ENCODE results near the gene RABEPK.
A peak's percentile ranks its signal among the peaks of the same experiment; 100 is the strongest.

RABEPK gene

DNA sequence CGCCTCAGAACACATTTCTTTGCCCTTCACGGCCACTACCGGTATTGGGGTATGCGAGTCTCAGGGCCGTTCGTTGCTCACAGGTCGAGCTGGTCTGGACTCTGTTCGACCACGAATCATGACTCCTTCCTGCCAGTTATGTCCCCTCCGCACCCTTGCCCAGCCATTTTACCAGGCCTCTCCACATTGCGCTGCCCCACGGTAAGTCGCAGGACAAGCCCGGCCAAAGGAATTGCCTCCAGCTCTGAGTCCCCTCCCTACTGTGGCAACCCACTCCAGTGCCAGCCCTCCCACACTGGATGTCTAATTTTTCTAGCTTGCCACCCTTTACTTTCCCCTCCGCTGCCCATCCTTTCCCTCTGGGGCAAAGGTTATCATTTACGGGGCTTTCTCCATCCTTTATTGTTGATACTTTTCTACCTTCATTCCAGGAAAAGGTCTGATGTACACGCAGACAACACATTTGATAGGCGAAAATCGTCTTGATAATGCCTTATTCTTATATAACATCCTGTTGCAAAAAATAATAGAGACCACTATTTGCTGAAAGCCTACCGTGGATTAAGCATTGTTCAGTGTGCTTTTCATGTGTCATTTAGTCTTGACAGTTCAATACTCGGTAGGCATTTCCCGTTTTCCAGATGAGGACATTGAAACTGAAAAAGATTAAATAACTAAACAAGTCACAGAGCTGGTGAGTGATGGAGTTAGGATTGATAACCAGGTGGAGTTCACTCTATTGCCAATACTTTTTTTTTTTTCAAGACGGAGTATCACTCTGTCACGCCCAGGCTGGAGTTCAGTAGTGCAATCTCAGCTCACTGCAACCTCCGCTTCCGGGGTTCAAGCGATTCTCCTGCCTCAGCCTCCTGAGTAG lies 41.8 kb downstream of the RABEPK start:
- DNase-seq, result no peak
- peak overlapping the region; percentile 97 for H3K27ac ChIP-seq (ENCODE audit: insufficient read depth, low read length, poor library complexity, severe bottlenecking)
- H3K4me3 ChIP-seq (ENCODE audit: insufficient read depth, low read depth, low read length, poor library complexity, severe bottlenecking), result peak overlapping the region; percentile 84
- peaks cover 27% of the 10 kb centered on the region for H3K36me3 ChIP-seq (ENCODE audit: control insufficient read depth, insufficient read depth, low read length)
- H3K27me3 ChIP-seq (replicated peaks; ENCODE audit: control insufficient read depth, insufficient read depth, low read length, poor library complexity, severe bottlenecking), result no peaks in the 10 kb centered on the region
- peaks cover 34% of the 10 kb centered on the region for H3K4me1 ChIP-seq (ENCODE audit: control insufficient read depth, insufficient read depth, low read length, poor library complexity, severe bottlenecking)
- no peaks in the 10 kb centered on the region for H3K9me3 ChIP-seq (ENCODE audit: control insufficient read depth, low read length)

DNA sequence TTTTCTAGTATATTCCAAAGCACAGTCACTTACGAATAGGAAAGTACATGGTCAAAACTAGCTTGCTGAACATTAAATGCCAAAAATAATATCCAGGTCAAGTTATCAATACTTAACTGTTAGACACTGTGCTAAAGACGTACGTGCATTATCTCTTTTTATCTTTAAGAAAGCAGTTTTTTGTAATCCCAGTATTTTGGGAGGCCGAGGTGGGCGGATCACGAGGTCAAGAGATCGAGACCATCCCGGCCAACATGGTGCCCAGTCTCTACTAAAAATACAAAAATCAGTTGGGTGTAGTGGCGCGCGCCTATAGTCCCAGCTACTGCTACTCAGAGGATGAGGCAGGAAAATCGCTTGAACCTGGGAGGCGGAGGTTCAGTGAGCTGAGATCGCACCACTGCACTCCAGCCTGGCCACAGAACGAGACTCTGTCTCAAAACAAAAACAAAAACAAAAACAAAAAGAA lies 43.5 kb downstream of the RABEPK start:
- H3K36me3 ChIP-seq (ENCODE audit: control insufficient read depth, insufficient read depth, low read length), result peaks cover 10% of the 10 kb centered on the region
- no peak for DNase-seq
- H3K4me3 ChIP-seq (ENCODE audit: insufficient read depth, low read depth, low read length, poor library complexity, severe bottlenecking), result no peak overlapping the region
- H3K27me3 ChIP-seq (replicated peaks; ENCODE audit: control insufficient read depth, insufficient read depth, low read length, poor library complexity, severe bottlenecking), result no peaks in the 10 kb centered on the region
- no peaks in the 10 kb centered on the region for H3K9me3 ChIP-seq (ENCODE audit: control insufficient read depth, low read length)
- no peak overlapping the region for H3K27ac ChIP-seq (ENCODE audit: insufficient read depth, low read length, poor library complexity, severe bottlenecking)
- H3K4me1 ChIP-seq (ENCODE audit: control insufficient read depth, insufficient read depth, low read length, poor library complexity, severe bottlenecking), result peaks cover 18% of the 10 kb centered on the region

DNA sequence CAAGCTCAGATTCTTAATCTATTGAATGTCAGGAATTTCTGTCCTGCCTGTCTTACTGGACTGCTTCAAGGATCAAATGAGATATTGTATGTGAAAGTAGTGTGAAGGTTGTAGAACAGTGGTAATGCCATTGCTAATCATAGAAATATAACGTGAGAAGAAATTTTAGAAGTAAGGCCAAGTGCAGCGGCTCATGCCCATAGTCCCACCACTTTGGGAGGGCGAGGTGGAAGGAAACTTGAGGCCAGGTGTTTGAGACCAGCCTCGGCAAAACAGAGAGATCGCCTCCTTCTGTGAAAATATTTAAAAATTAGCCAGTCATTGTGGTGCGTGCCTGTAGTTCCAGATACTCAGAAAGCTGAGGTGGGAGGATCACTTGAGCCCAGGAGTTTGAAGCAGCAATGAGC lies 45.9 kb downstream of the RABEPK start:
- DNase-seq, result no peak
- Histone ChIP-seq H3K36me3 (ENCODE audit: control insufficient read depth, insufficient read depth, low read length) (no peaks in the 10 kb centered on the region), H3K27me3 (replicated peaks; ENCODE audit: control insufficient read depth, insufficient read depth, low read length, poor library complexity, severe bottlenecking) (no peaks in the 10 kb centered on the region), H3K4me3 (ENCODE audit: insufficient read depth, low read depth, low read length, poor library complexity, severe bottlenecking) (no peak overlapping the region), H3K27ac (ENCODE audit: insufficient read depth, low read length, poor library complexity, severe bottlenecking) (no peak overlapping the region), H3K4me1 (ENCODE audit: control insufficient read depth, insufficient read depth, low read length, poor library complexity, severe bottlenecking) (peaks cover 9% of the 10 kb centered on the region), H3K9me3 (ENCODE audit: control insufficient read depth, low read length) (no peaks in the 10 kb centered on the region)

DNA sequence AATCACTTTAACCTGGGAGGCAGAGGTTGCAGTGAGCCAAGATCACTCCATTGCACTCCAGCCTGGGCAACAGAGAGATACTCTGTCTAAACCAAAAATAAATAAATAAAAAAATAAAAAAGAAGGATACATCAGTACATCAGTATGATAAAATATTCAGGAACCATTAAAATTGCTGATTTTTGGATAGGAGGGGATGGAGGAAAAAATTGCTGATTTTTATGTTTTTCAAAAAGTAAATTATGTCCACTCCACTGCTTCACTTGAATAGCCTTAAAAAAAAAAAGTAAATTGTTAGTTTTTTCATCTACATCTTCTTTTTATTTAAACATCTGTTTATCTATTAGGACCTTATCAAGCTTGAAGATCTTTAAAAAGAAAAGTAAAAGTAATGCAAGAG lies 53.9 kb downstream of the RABEPK start:
- no peak for DNase-seq
- no peaks in the 10 kb centered on the region for H3K36me3 ChIP-seq (ENCODE audit: control insufficient read depth, insufficient read depth, low read length)
- no peaks in the 10 kb centered on the region for H3K27me3 ChIP-seq (replicated peaks; ENCODE audit: control insufficient read depth, insufficient read depth, low read length, poor library complexity, severe bottlenecking)
- no peaks in the 10 kb centered on the region for H3K9me3 ChIP-seq (ENCODE audit: control insufficient read depth, low read length)
- no peak overlapping the region for H3K27ac ChIP-seq (ENCODE audit: insufficient read depth, low read length, poor library complexity, severe bottlenecking)
- no peaks in the 10 kb centered on the region for H3K4me1 ChIP-seq (ENCODE audit: control insufficient read depth, insufficient read depth, low read length, poor library complexity, severe bottlenecking)
- no peak overlapping the region for H3K4me3 ChIP-seq (ENCODE audit: insufficient read depth, low read depth, low read length, poor library complexity, severe bottlenecking)

DNA sequence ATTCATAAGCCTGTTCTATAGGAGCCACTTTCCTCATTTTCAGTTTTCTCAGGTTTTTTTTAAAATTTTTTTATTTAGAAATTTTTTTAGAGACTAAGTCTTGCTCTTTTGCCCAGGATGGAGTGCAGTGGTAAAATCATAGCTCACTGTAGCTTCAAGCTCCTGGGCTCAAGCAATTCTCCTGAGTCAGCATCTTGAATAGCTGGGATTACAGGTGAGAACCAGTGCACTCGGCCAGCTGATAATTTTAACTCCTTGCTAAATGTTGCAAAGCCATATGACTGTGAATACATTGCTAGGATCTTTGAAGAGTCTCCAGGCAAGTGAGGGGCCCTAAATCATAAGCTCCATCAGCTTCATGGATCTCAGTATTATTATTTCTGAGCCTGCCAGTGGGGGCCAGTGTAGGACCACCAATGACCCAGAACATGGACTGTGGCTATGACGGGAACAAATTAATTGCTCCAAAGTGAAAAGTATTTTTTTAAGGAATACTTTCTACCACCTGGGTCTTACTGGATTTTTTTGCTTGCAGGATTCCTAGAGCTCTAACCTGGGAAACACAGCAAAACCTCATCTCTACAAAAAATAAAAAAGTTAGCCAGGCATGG lies 55.5 kb downstream of the RABEPK start:
- Histone ChIP-seq H3K27ac (ENCODE audit: insufficient read depth, low read length, poor library complexity, severe bottlenecking) (no peak overlapping the region), H3K36me3 (ENCODE audit: control insufficient read depth, insufficient read depth, low read length) (no peaks in the 10 kb centered on the region), H3K4me1 (ENCODE audit: control insufficient read depth, insufficient read depth, low read length, poor library complexity, severe bottlenecking) (no peaks in the 10 kb centered on the region), H3K27me3 (replicated peaks; ENCODE audit: control insufficient read depth, insufficient read depth, low read length, poor library complexity, severe bottlenecking) (no peaks in the 10 kb centered on the region), H3K9me3 (ENCODE audit: control insufficient read depth, low read length) (no peaks in the 10 kb centered on the region), H3K4me3 (ENCODE audit: insufficient read depth, low read depth, low read length, poor library complexity, severe bottlenecking) (no peak overlapping the region)
- no peak for DNase-seq

DNA sequence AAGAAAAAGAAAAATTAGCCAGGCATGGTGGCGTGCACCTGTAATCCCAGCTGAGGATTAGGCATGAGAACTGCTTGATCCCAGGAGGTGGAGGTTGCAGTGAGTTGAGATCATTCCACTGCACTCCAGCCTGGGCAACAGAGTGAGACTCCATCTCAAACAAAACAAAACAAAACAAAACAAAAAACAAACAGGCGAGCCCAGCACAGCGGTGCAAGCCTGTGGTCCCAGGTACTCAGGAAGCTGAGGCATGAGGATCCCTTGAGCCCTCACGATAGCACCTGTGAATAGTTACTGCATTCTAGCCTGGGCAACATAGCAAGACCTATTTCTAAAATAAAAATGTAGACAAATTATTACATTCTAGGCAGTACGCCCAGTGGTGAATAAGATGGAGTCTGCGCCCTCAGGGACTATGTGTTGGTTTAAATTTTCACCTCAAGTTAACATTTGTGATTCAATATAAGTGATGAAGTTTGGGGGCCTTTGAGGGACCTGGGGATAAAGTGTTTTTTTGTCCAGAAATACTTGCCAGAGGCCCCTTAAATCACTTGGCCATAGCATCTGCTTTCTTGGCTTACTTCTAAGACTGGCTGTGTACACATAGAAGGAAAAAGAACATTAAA lies 57.9 kb downstream of the RABEPK start:
- no peak for DNase-seq
- no peak overlapping the region for H3K4me3 ChIP-seq (ENCODE audit: insufficient read depth, low read depth, low read length, poor library complexity, severe bottlenecking)
- H3K9me3 ChIP-seq (ENCODE audit: control insufficient read depth, low read length), result no peaks in the 10 kb centered on the region
- peaks cover 5% of the 10 kb centered on the region for H3K4me1 ChIP-seq (ENCODE audit: control insufficient read depth, insufficient read depth, low read length, poor library complexity, severe bottlenecking)
- H3K27me3 ChIP-seq (replicated peaks; ENCODE audit: control insufficient read depth, insufficient read depth, low read length, poor library complexity, severe bottlenecking), result no peaks in the 10 kb centered on the region
- no peak overlapping the region for H3K27ac ChIP-seq (ENCODE audit: insufficient read depth, low read length, poor library complexity, severe bottlenecking)
- no peaks in the 10 kb centered on the region for H3K36me3 ChIP-seq (ENCODE audit: control insufficient read depth, insufficient read depth, low read length)

DNA sequence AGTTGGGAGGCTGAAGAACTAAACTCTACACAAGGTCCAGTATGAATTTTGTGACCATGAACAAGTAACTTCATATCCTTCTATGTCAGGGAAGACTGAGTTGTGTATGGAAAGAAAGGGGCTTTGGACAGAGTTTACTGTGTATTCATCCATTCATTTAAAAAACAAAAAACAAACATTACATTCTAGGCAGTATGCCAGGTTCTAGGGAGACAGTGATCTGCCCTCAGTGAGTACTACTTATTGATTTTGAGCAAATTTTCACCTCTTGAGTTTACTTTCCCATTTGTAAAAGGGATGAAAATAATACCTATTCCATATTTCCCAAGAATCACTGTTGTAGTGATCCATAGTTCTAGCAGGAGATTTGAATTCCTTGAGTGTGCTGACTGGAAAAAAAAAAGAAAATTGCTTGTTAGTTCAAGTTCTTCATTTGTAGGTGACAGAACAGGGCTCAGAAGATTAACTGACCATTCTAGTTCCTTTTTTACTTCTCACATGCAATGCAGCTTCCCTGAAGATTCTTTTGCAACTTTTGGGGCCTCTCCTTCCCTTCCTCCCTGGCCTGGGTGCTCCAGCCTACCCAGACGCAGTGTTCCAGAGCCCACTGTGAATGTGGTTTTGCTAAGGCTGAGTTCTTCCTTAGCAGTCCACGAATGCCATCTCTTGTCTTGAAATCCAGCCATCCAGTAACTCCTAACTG lies 58.6 kb downstream of the RABEPK start:
- H3K9me3 ChIP-seq (ENCODE audit: control insufficient read depth, low read length), result no peaks in the 10 kb centered on the region
- H3K4me3 ChIP-seq (ENCODE audit: insufficient read depth, low read depth, low read length, poor library complexity, severe bottlenecking), result no peak overlapping the region
- no peak for DNase-seq
- no peaks in the 10 kb centered on the region for H3K27me3 ChIP-seq (replicated peaks; ENCODE audit: control insufficient read depth, insufficient read depth, low read length, poor library complexity, severe bottlenecking)
- H3K36me3 ChIP-seq (ENCODE audit: control insufficient read depth, insufficient read depth, low read length), result no peaks in the 10 kb centered on the region
- peaks cover 12% of the 10 kb centered on the region for H3K4me1 ChIP-seq (ENCODE audit: control insufficient read depth, insufficient read depth, low read length, poor library complexity, severe bottlenecking)
- no peak overlapping the region for H3K27ac ChIP-seq (ENCODE audit: insufficient read depth, low read length, poor library complexity, severe bottlenecking)

DNA sequence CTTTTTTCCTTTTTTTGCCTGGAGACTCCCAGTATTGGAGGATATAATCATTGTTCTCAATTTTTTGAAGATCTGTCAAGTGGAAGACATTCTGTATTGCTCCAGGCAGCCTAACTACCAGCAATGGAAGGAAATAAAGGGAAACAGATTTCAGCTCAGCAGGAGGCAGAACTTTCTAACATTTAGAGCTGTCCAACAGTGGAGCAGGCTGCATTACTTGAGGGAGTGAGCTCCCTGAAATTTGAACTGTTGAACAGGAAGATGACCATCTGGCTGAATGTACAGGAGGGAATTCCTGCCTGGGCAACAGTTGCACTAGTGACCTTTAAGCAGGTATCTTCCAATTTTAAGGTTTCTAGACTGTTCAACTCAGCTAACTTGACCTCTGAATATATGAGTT lies 60.2 kb downstream of the RABEPK start:
- no peaks in the 10 kb centered on the region for H3K9me3 ChIP-seq (ENCODE audit: control insufficient read depth, low read length)
- no peak overlapping the region for H3K4me3 ChIP-seq (ENCODE audit: insufficient read depth, low read depth, low read length, poor library complexity, severe bottlenecking)
- no peak for DNase-seq
- peaks cover 17% of the 10 kb centered on the region for H3K4me1 ChIP-seq (ENCODE audit: control insufficient read depth, insufficient read depth, low read length, poor library complexity, severe bottlenecking)
- no peaks in the 10 kb centered on the region for H3K36me3 ChIP-seq (ENCODE audit: control insufficient read depth, insufficient read depth, low read length)
- no peaks in the 10 kb centered on the region for H3K27me3 ChIP-seq (replicated peaks; ENCODE audit: control insufficient read depth, insufficient read depth, low read length, poor library complexity, severe bottlenecking)
- H3K27ac ChIP-seq (ENCODE audit: insufficient read depth, low read length, poor library complexity, severe bottlenecking), result no peak overlapping the region

DNA sequence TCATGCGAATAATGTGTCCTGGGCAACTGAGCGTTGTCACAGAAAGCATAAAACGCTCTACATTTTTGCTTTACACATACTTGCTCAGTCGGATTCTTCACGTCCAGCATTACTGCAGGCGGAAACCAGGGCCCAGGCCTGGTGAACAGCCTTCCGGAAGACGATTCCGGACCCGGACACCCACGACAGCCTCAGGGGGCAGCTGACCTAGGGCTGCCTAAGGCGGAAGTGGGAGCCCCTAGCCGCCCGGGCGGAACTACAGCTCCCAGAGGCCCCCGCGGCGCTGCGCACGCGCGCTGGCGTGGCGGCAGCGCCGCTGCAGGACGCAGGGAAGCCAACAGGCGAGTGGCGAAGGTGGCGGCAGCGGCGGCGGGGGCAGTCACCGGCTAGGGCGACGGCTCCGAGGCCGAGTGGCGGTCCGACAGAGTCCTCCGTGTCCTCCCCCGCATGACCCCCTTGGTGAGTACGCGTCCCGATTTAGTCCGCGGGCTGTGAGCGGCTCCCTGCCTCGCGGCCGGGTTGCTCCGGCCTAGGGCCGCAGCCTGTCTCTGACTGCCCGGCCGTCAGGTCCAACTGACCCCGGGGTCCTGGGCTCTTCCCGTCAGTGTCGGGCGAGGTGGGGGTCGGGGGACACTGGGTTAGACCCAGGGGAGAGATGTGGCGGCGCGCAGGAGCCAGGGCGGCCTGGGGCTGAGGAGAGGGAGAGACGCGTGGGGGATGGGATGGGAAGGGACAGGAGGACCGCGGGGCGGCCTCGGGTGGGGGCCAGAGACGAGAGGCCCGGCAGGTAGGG lies 61.4 kb downstream of the RABEPK start, which contains the start of gene GAPVD1:
GAPVD1 (plus strand) TSS at position 326 of the 793 bp plus-strand sequence. CDS start 37,096 bp downstream, outside the sequence.
- Histone ChIP-seq H3K27ac (ENCODE audit: insufficient read depth, low read length, poor library complexity, severe bottlenecking) (peak within 1 kb of the TSS; percentile 82), H3K9me3 (ENCODE audit: control insufficient read depth, low read length) (no peaks in the 10 kb centered on the region), H3K4me1 (ENCODE audit: control insufficient read depth, insufficient read depth, low read length, poor library complexity, severe bottlenecking) (peaks cover 17% of the 10 kb centered on the region), H3K4me3 (ENCODE audit: insufficient read depth, low read depth, low read length, poor library complexity, severe bottlenecking) (peak within 1 kb of the TSS; percentile 97), H3K27me3 (replicated peaks; ENCODE audit: control insufficient read depth, insufficient read depth, low read length, poor library complexity, severe bottlenecking) (no peaks in the 10 kb centered on the region), H3K36me3 (ENCODE audit: control insufficient read depth, insufficient read depth, low read length) (no peaks in the 10 kb centered on the region)
- DNase-seq, result peak; percentile 75 to 83 (median 80)
